WTC11 (cell line): ENCODE measurements around the gene GNAI3. TPM values are rescaled to one million over a fixed set of nuclear protein-coding genes. Genes with fewer than 3 reads are reported as not detected.

ENCODE experiments used
- ATAC-seq: fragments of 200-7000 bp; cut with Tn5 transposase; 2 replicates; pipeline ENCODE4 v1.10.0; 2021; ENCODE audit warnings: mild to moderate bottlenecking, moderate library complexity
- CTCF ChIA-PET: fragments of 300-600 bp; sonication (Branson Sonifier 250); formaldehyde crosslinking; loops from one replicate; lab custom pipeline; 2021; ENCODE audit warnings: antibody characterized with exemption; lab: Charles Lee
- POLR2A ChIA-PET: fragments of 350-600 bp; sonication (Branson Sonifier 250); formaldehyde crosslinking; loops from one replicate; lab custom pipeline; 2021; ENCODE audit warnings: antibody characterized with exemption; lab: Charles Lee
- DNase-seq: peaks from one replicate; pipeline ENCODE4 v3.0.0; 2021; ENCODE audit warnings: low spot score
- H3K27ac Mint-ChIP-seq: 2 replicates; pipeline ENCODE4 v1.8.0; 2021; ENCODE audit warnings: mixed read lengths
- H3K27me3 Mint-ChIP-seq: 2 replicates; pipeline ENCODE4 v1.8.0; 2021; ENCODE audit warnings: low read depth, mild to moderate bottlenecking, moderate library complexity, mixed read lengths
- H3K36me3 Mint-ChIP-seq: 2 replicates; pipeline ENCODE4 v1.8.0; 2021; ENCODE audit warnings: mixed read lengths
- H3K4me1 Mint-ChIP-seq: 2 replicates; pipeline ENCODE4 v1.8.0; 2022; ENCODE audit warnings: mixed read lengths
- H3K4me3 Mint-ChIP-seq: 2 replicates; pipeline ENCODE4 v1.8.0; 2021; ENCODE audit warnings: mild to moderate bottlenecking, moderate library complexity, mixed read lengths
- H3K9me3 Mint-ChIP-seq: 2 replicates; pipeline ENCODE4 v1.8.0; 2021; ENCODE audit warnings: mixed read lengths
- ATF6 ChIP-seq: sonication (generic); formaldehyde crosslinking; IDR thresholded peaks from 2 replicates; pipeline ENCODE4 v1.8.1; 2023; ENCODE audit warnings: mild to moderate bottlenecking, missing genetic modification reagents
- E2F5 ChIP-seq: sonication (generic); formaldehyde crosslinking; IDR thresholded peaks from 2 replicates; pipeline ENCODE4 v1.8.1; 2022; ENCODE audit warnings: mild to moderate bottlenecking, moderate library complexity, missing genetic modification reagents
- ERG ChIP-seq: fragments of 250-450 bp; sonication (Bioruptor Pico); IDR thresholded peaks from 2 replicates; pipeline ENCODE4 v1.8.0; 2021; ENCODE audit warnings: mild to moderate bottlenecking
- JAZF1 ChIP-seq: fragments of 250-450 bp; sonication (Bioruptor Pico); IDR thresholded peaks from 2 replicates; pipeline ENCODE4 v1.9.0; 2021; ENCODE audit warnings: moderate library complexity, mild to moderate bottlenecking, inconsistent platforms
- KAT7 ChIP-seq: sonication (generic); formaldehyde crosslinking; IDR thresholded peaks from 2 replicates; pipeline ENCODE4 v1.8.1; 2023; ENCODE audit warnings: missing genetic modification reagents, mild to moderate bottlenecking, borderline replicate concordance
- MAX ChIP-seq: sonication (generic); formaldehyde crosslinking; IDR thresholded peaks from 2 replicates; pipeline ENCODE4 v1.8.0; 2022; ENCODE audit warnings: mild to moderate bottlenecking, missing genetic modification reagents
- NR3C1 ChIP-seq: sonication (generic); formaldehyde crosslinking; conservative IDR thresholded peaks from 2 replicates; pipeline ENCODE4 v1.8.1; 2023; ENCODE audit warnings: low read depth, mild to moderate bottlenecking, missing genetic modification reagents
- RELA ChIP-seq: sonication (generic); formaldehyde crosslinking; IDR thresholded peaks from 2 replicates; pipeline ENCODE4 v1.8.1; 2022; ENCODE audit warnings: missing genetic modification reagents, mild to moderate bottlenecking, borderline replicate concordance
- STAT6 ChIP-seq: sonication (generic); formaldehyde crosslinking; conservative IDR thresholded peaks from 2 replicates; pipeline ENCODE4 v1.8.1; 2023; ENCODE audit warnings: mild to moderate bottlenecking, low read depth, missing genetic modification reagents, moderate library complexity
- TEAD4 ChIP-seq: sonication (generic); formaldehyde crosslinking; IDR thresholded peaks from 2 replicates; pipeline ENCODE4 v1.8.0; 2022; ENCODE audit warnings: mild to moderate bottlenecking, missing genetic modification reagents
- USF2 ChIP-seq: sonication (generic); formaldehyde crosslinking; IDR thresholded peaks from 2 replicates; pipeline ENCODE4 v1.8.1; 2023; ENCODE audit warnings: mild to moderate bottlenecking, missing genetic modification reagents, moderate library complexity
- ZBTB43 ChIP-seq: sonication (generic); formaldehyde crosslinking; IDR thresholded peaks from 2 replicates; pipeline ENCODE4 v1.8.1; 2023; ENCODE audit warnings: mild to moderate bottlenecking, missing genetic modification reagents
- ZMAT4 ChIP-seq: fragments of 250-450 bp; sonication (Bioruptor Pico); IDR thresholded peaks from 2 replicates; pipeline ENCODE4 v1.9.0; 2021; ENCODE audit warnings: mild to moderate bottlenecking
- ZNF671 ChIP-seq: fragments of 250-450 bp; sonication (Bioruptor Pico); IDR thresholded peaks from 2 replicates; pipeline ENCODE4 v1.8.0; 2021; ENCODE audit warnings: mild to moderate bottlenecking
- total RNA-seq: library from RNA; stranded (reverse); gene quantifications from 3 replicates; pipeline ENCODE4 v1.2.3, GENCODE V29; 2021

Gene GNAI3
- total RNA-seq, 1 experiment from 2014 or later = 7.2 TPM

- POLR2A ChIA-PET = interaction anchor here (1.1 to 2.0 kb wide), 2 partner anchors 31 to 41 kb away, joined by 3 to 6 read pairs; no protein-coding TSS in a partner anchor
- TF ChIP-seq ZNF671 (CRISPR knock-in tag) (no peak), ERG (CRISPR knock-in tag) (no peak), E2F5 (CRISPR knock-in tag) (no peak), ZBTB43 (CRISPR knock-in tag) (no peak), ZMAT4 (CRISPR knock-in tag) (no peak), RELA (CRISPR knock-in tag) (no peak), KAT7 (CRISPR knock-in tag) (no peak), JAZF1 (no peak), STAT6 (CRISPR knock-in tag) (no peak), ATF6 (CRISPR knock-in tag) (no peak), NR3C1 (CRISPR knock-in tag) (no peak)
- TF ChIP-seq, all 79 proteins: peak for 0
- no peaks in the 10 kb centered on the region for H3K36me3 Mint-ChIP-seq
- peaks cover 8% of the 10 kb centered on the region for H3K27me3 Mint-ChIP-seq
- ATAC-seq (no peak), DNase-seq (no peak)
- no peak overlapping the region for H3K27ac Mint-ChIP-seq
- H3K9me3 Mint-ChIP-seq = no peaks in the 10 kb centered on the region
- no peak overlapping the region for H3K4me3 Mint-ChIP-seq
- CTCF ChIA-PET = interaction anchor here (0.6 to 16.4 kb wide), 18 partner anchors 11 to 926 kb away, joined by 3 to 740 read pairs (median 18); partner anchors contain the start of genes AMIGO1, ATXN7L2, CYB561D1 and GNAI3
- peaks cover 10% of the 10 kb centered on the region for H3K4me1 Mint-ChIP-seq
These were observed 17.0 kb upstream of the GNAI3 start for GRCh38 chr1:109531380-109531779.

GRCh38 chr1:109531826-109532364 is 16.5 kb upstream of the GNAI3 start:
- no peaks in the 10 kb centered on the region for H3K9me3 Mint-ChIP-seq
- ATAC-seq = no peak
- DNase-seq = no peak
- no peaks in the 10 kb centered on the region for H3K36me3 Mint-ChIP-seq
- POLR2A ChIA-PET = interaction anchor here (1.1 to 2.0 kb wide), 3 partner anchors 22 to 41 kb away, joined by 3 to 6 read pairs (median 5); partner anchors contain the start of gene AMIGO1
- no peak overlapping the region for H3K4me3 Mint-ChIP-seq
- H3K27ac Mint-ChIP-seq = no peak overlapping the region
- CTCF ChIA-PET = interaction anchor here (0.6 to 16.4 kb wide), 41 partner anchors 9 to 927 kb away, joined by 3 to 740 read pairs (median 8); partner anchors contain the start of genes AMIGO1, ATXN7L2, CYB561D1 and GNAI3
- peaks cover 8% of the 10 kb centered on the region for H3K27me3 Mint-ChIP-seq
- peaks cover 10% of the 10 kb centered on the region for H3K4me1 Mint-ChIP-seq
- TF ChIP-seq TEAD4 (CRISPR knock-in tag) (no peak), MAX (0 out of 2 replicates have a peak, but pooled peaks have one; percentile 10), USF2 (CRISPR knock-in tag) (no peak)
